DMS79 (cell line): ENCODE measurements around the gene ZNF714.

ENCODE experiments used
- DNase-seq: peaks from one replicate; lab custom pipeline; 2025; lab: John Stamatoyannopoulos, UW

Gene ZNF714

DNA sequence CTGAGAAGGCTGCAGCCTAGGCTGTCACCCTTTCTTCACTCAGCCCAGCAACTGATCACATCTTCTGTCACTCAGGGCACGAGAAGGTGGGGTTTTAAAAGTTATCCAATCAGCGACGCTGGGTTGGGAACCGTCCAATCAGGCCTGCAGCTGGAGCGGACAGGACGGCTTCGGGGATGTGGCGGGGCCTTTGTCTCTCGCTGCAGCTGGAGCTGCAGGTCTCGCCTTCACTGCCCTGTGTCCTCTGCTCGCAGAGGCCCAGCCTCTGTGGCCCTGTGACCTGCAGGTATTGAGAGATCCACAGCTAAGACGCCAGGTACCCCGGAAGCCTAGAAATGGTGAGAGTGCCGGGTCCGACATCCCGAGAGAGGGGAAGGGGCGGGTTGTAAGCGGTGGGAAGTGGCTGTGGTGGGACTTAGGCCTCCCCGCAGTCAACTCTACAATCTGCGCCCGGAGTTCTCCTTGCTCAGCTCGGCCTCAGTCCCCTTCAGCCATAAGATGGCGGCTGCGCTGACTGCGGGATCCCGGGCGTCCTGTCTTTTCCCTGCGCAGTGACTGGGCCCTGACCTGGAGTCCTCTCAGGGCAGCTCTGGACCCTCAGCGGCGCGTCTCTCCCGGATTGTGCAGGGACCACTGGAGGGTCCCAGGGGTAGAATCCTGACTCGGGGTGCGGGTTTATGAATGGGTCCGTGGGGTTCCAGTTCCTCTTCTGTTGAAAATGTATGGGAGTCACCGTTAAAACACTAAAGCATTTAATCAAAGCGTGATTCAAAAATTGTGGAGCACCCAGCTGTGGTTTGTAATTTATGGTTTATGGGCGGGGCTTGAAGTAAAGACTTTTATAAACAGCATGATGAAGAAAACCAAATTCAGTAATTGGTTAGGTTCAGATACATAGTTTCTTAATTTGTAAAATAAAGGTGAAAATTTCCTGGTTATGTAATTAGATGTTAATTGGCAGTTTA is at the start of gene ZNF714:
Gene ZNF714 (plus strand): TSS at position 193 of the 965 bp plus-strand sequence. CDS start 16,066 bp downstream, outside the sequence.
- DNase-seq = peak; percentile 95

- DNase-seq = no peak
Observed at GRCh38 chr19:21045028-21045427, 37.0 kb upstream of the ZNF714 start.

DNA sequence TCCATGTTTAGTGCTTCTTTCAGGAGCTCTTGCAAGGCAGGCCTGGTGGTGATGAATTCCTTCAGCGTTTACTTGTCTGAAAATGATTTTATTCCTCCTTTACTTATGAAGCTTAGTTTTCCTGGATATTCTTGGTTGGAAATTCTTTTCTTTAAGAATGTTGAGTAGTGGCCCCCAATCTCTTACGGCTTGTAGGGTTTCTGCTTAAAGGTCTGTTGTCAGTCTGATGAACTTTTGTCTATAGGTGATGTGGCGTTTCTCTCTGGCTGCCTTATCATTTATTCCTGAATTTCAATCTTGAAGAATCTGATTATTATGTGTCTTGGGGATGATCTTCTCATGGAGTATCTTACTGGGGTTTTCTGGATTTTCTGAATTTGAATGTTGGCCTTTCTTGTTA is 35.5 kb upstream of the ZNF714 start:
- DNase-seq = no peak

- no peak for DNase-seq
Observed at GRCh38 chr19:21047716-21048115, 34.3 kb upstream of the ZNF714 start.

- DNase-seq = no peak
Observed at GRCh38 chr19:21052902-21053301, 29.1 kb upstream of the ZNF714 start.

DNA sequence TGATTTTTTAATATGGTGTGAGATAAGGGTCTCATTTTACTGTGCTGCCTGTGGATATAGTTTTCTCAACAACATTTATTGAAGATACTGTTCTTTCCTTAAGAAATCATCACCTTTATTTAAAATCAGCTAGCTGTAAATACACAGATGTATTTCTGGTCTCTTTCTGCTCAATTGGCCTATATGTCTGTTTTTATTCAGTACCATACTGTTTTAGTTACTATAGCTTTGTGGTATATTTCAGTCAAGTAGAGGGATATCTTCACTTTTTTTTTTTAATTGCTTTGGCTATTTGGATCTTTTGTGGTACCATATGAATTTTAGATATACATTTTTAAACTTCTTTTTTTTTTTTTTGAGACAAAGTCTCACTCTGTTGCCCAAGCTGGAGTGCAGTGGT is 16.7 kb upstream of the ZNF714 start:
- DNase-seq = no peak

DNA sequence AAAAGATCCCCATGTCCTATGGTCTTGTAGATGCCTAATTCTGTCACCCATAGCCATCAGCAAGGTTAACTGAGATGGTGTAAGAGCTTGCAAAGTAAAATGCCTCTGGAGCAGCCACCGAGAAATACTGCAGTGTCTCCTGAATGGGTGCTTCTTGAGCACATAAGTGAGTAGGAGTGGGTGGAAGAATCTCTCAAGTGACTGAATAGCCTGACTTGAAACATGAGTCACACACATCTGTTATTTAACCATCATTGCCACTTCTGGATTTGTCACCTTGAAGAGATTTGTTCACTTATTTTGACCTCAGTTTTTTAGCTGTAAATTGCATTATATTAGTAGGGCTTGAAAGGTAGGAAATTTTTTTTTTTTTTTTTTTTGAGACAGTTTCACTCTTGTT is 2.3 kb downstream of the ZNF714 start:
- peak; percentile 78 for DNase-seq

- DNase-seq = no peak
Observed at GRCh38 chr19:21087871-21088270, 5.9 kb downstream of the ZNF714 start.

GRCh38 chr19:21092109-21092508 is 10.1 kb downstream of the ZNF714 start:
- DNase-seq = no peak

GRCh38 chr19:21094347-21095025 is 12.5 kb downstream of the ZNF714 start:
- DNase-seq = no peak

- no peak for DNase-seq
Observed at GRCh38 chr19:21098291-21098690, 16.3 kb downstream of the ZNF714 start.

- DNase-seq = no peak
Observed at GRCh38 chr19:21101521-21102242, 19.7 kb downstream of the ZNF714 start.

- no peak for DNase-seq
Observed at GRCh38 chr19:21109116-21109515, 27.1 kb downstream of the ZNF714 start.

GRCh38 chr19:21110183-21110582 is 28.2 kb downstream of the ZNF714 start:
- DNase-seq = no peak

GRCh38 chr19:21115430-21115829 is 33.4 kb downstream of the ZNF714 start:
- DNase-seq = no peak

DNA sequence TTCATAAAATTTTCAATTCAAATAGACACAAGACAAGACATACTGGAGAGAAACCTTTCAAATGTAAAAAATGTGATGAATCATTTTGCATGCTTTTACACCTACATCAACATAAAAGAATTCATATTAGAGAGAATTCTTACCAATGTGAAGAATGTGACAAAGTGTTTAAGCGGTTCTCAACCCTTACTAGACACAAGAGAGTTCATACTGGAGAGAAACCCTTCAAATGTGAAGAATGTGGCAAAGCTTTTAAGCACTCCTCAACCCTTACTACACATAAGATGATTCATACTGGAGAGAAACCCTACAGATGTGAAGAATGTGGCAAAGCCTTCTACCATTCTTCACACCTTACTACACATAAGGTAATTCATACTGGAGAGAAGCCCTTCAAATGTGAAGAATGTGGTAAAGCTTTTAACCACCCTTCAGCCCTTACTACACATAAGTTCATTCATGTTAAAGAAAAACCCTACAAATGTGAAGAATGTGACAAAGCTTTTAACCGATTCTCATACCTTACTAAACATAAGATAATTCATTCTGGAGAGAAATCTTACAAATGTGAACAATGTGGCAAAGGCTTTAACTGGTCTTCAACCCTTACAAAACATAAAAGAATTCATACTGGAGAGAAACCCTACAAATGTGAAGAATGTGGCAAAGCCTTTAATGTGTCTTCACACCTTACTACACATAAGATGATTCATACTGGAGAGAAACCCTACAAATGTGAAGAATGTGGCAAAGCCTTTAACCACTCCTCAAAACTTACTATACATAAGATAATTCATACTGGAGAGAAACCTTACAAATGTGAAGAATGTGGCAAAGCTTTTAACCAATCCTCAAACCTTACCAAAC is 35.3 kb downstream of the ZNF714 start:
- DNase-seq = no peak

DNA sequence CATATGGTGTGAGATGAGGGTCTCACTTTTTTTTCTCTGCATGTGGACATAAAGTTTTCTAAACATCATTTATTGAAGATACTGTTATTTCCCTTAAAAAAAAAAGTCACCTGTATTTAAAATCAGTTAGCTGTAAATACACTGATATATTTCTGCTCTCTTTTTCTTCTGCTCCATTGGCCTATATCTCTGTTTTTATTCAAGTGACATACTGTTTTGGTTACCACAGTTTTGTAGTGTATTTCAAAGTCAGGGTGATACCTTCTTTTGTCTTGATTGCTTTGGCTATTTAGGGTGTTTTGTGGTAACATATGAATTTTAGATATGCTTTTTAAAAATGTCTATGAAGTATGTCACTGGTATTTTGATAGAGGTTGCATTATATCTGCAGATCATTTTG is 44.1 kb downstream of the ZNF714 start:
- no peak for DNase-seq

DNA sequence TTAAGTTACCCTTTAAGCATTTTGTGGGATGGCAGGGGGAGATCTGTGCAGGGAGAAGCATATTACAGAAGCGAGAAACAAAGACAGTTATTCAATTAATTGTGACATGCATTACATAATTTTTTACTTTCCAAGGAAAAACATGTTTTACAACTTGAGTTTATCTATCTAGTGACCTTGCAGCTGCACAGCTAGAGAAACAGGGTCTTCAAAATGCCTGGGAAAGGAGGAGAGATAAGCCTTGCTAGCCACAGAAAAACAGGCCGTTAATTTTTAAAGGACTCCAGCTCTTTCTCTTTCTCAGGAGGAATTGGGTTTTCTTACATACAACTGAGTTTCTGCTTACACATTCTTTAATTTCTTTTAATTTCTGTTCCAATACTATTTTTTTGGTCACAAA is 45.0 kb downstream of the ZNF714 start:
- DNase-seq = no peak

GRCh38 chr19:21127898-21128297 is 45.9 kb downstream of the ZNF714 start:
- no peak for DNase-seq

DNA sequence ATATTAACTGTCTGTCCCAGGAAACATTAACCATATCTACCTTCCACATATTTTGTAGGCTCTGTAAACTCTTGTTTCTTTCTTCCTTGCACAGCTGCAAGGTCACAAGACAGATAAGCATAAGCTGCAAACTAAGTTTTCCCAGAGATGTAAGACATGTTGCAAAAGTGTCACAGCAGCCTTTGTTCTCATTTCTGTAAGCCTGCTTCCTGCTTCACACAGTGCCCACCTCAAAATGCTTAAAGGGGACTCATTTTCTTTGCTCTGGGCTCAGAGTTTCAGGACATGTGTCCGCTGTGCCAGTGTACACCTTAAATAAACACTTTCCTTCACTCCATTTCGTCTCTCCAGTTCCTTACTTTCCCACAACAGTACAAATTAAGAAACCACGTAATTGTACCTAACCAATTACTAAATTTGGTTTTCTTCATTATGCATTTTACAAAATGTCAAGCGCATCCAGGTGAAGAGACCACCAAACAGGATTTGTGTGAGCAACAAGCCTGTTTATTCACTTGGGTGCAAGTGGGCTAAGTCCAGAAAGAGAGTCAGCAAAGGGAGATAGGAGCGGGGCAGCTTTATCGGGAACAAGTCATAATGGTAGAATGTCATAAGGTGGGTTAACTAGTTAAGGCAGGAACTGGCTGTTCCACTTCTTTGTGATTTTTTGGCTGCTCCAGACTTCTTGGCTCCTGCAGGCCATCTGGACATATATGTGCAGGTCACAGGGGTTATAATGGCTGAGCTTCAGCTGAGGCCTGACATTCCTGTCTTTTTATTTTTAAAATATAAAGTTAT is 47.1 kb downstream of the ZNF714 start:
- DNase-seq = no peak
